GM21576 (cell line): ENCODE data around the gene SLBP.

Source experiments
- ATAC-seq: cut with Tn5 transposase; IDR thresholded peaks from one replicate; pipeline ENCODE4 v1.9.1; 2021; ENCODE audit warnings: mild to moderate bottlenecking, moderate library complexity; ENCODE audit not compliant: unreplicated experiment

SLBP gene

GRCh38 chr4:1656132-1656531 lies 56.0 kb downstream of the SLBP start:
- ATAC-seq, result no peak

GRCh38 chr4:1655676-1656075 lies 56.4 kb downstream of the SLBP start:
- ATAC-seq, result no peak

GRCh38 chr4:1655081-1655480 lies 57.0 kb downstream of the SLBP start:
- no peak for ATAC-seq

- ATAC-seq, result no peak
These were observed 57.7 kb downstream of the SLBP start for GRCh38 chr4:1654216-1654955.

- no peak for ATAC-seq
These were observed 58.3 kb downstream of the SLBP start for GRCh38 chr4:1653776-1654175.

- no peak for ATAC-seq
These were observed 60.0 kb downstream of the SLBP start for GRCh38 chr4:1652088-1652487.

- no peak for ATAC-seq
These were observed 60.5 kb downstream of the SLBP start for GRCh38 chr4:1651609-1652008.

- no peak for ATAC-seq
These were observed 63.2 kb downstream of the SLBP start for GRCh38 chr4:1648962-1649361.

- ATAC-seq, result no peak
These were observed 64.7 kb downstream of the SLBP start for GRCh38 chr4:1647432-1647831.

- no peak for ATAC-seq
These were observed 65.4 kb downstream of the SLBP start for GRCh38 chr4:1646690-1647089.

GRCh38 chr4:1644891-1645657 lies 67.0 kb downstream of the SLBP start:
- ATAC-seq, result no peak

- no peak for ATAC-seq
These were observed 68.0 kb downstream of the SLBP start for GRCh38 chr4:1643971-1644735.
